ENCODE measurements around the gene PDLIM3. TPM values are rescaled to one million over a fixed set of nuclear protein-coding genes. Genes with fewer than 3 reads are reported as not detected.

PDLIM3 gene
- total and polyA plus RNA-seq, 9 of the 15 experiments (the other 6 are each of a cell fraction or from before 2014, with no cell fraction given), result 0.06 TPM; not detected in 8

DNA sequence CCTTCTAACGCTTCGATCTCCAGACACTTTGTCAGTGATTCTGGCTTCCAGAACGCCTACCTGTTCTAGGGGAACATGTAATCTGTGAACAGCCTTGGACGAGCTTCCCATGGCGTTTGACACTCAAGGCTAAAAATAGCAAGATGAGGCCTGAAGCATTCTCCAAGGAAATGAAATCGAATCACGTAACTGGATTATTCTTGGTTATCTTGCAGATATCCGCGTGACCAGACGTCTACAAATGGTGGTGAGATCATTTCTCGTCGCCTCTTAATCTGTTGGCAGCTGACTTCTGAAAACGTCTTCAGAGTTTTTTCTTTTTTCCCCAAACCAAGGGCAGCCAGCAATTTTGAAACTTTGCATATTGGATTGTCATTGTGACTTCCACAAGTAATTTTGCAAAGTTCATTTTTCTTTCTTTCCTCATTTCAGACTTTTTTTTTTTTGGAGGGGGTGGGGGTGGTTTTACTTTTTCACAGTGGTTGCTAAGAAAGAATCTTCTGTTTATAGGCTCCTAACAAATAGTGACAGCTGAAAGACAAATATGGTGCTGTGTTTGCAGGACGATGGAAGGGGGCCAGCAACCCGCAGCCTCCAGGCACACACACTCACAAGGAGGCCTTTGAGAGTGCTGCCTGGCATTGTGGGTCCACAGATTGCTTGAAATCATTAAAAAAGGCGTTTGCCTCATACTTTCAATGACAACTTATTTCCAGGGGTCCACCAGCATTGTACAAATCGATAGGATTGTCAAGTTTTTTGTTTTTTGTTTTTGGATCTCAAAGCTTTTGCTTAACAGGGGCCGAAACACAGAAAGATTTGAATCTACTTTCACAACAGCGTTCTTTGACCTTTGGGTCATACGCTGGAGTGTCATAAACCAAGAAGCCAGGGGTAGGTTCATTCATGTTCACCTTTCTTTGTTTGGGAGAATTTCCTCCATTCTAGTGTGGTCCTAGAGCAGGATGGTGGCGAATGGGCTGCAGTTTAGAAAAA is 32.4 kb upstream of the PDLIM3 start (continued):
- TF ChIP-seq NR2C2 (CRISPR knock-in tag; IDR thresholded peaks at IDR 0.05) (no peak), NR2C2 (tag; IDR thresholded peaks at IDR 0.05) (peak; percentile 45; the same call in 1 of the 2 replicates), ZNF699 (CRISPR knock-in tag; IDR thresholded peaks at IDR 0.05; ENCODE audit: insufficient replicate concordance) (no peak), JUN (IDR thresholded peaks at IDR 0.05; ENCODE audit: borderline replicate concordance, low read depth, low read length) (0 out of 2 replicates have a peak, but pooled peaks have one; percentile 8), JUN (CRISPR knock-in tag; IDR thresholded peaks at IDR 0.05; ENCODE audit: borderline replicate concordance) (no peak), MEF2A (IDR thresholded peaks at IDR 0.05; ENCODE audit: control insufficient read depth, low read depth, low read length) (0 out of 2 replicates have a peak, but pooled peaks have one; percentile 15)

DNA sequence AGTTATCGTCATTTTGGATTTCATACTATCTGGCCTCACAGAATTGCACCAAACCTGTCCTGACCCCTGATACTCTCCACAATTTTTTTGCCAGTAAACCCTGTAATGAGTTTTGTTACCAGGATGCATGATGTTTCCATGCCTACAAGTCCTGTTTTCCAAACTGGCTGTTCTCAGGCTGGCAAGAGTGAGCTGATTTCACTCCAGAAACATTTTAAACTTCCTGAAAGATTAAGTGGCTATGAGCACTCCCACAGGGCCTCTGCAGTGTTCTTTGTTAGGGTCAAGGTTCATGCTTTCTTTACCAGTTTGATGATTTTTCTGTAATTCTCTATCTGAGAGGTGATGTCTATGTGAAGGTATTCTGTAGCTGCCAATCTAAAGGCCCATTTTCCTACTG is 31.7 kb upstream of the PDLIM3 start:
- ATAC-seq (peak; percentile 32; the same call in 2 of the 3 replicates), FAIRE-seq (no peak), DNase-seq (ENCODE audit: extremely low read depth in 1 of 4, low spot score in 3 of 4) (no peak)
- 76% methylated on average over 1 of the region's 1 CpG for WGBS (ENCODE audit: insufficient coverage, low coverage, missing lambda C conversion rate)
- Histone ChIP-seq H3K9ac (ENCODE audit: insufficient read depth in 1 of 2, low read depth in 2 of 2, low read length in 2 of 2) (no peak overlapping the region), H2AFZ (ENCODE audit: low read depth, low read length) (peak overlapping the region; percentile 65), H3K27me3 (ENCODE audit: control insufficient read depth in 2 of 2, insufficient read depth in 2 of 2, low read length in 2 of 2) (no peaks in the 10 kb centered on the region), H3K79me2 (ENCODE audit: control insufficient read depth, insufficient read depth, low read length) (no peaks in the 10 kb centered on the region), H3K27ac (ENCODE audit: extremely low read depth, low read depth, low read length) (no peak overlapping the region), H4K20me1 (replicated peaks; ENCODE audit: control insufficient read depth, insufficient read depth, low read length) (no peaks in the 10 kb centered on the region), H3K4me2 (ENCODE audit: insufficient read depth, low read length) (no peak overlapping the region), H3K4me1 (replicated peaks in 1 of 2; ENCODE audit: control insufficient read depth in 2 of 2, insufficient read depth in 2 of 2, low read length in 2 of 2) (peaks cover 0 to 15% of the 10 kb centered on the region in 2 experiments; a peak in 4 of 5 replicates), H3K9me1 (ENCODE audit: control insufficient read depth, insufficient read depth, low read length) (no peaks in the 10 kb centered on the region), H3K9me3 (replicated peaks; ENCODE audit: control insufficient read depth, insufficient read depth, low read depth, low read length) (no peaks in the 10 kb centered on the region), H3K36me3 (ENCODE audit: control insufficient read depth, insufficient read depth, low read length) (no peaks in the 10 kb centered on the region), H3K4me3 (no peak overlapping the region)
- intact Hi-C loops (cut with micrococcal nuclease) (no loop called here), in situ Hi-C loops (cut with MboI) (no loop called here)
- TF ChIP-seq NR2C2 (CRISPR knock-in tag; IDR thresholded peaks at IDR 0.05), result no peak
- peak; percentile 70 for TF ChIP-seq NR2C2 (tag; IDR thresholded peaks at IDR 0.05)
- TF ChIP-seq POLR2AphosphoS5 (IDR thresholded peaks at IDR 0.05; ENCODE audit: control insufficient read depth, insufficient read depth, low read depth, low read length), result no peak
- peak; percentile 43; the same call in 1 of the 2 replicates for TF ChIP-seq NR2C1 (IDR thresholded peaks at IDR 0.05)
- TF ChIP-seq NR2C1 (tag; IDR thresholded peaks at IDR 0.05), result peak; percentile 50; the same call in 1 of the 2 replicates
- no peak for TF ChIP-seq ZNF699 (CRISPR knock-in tag; IDR thresholded peaks at IDR 0.05; ENCODE audit: insufficient replicate concordance)
- no peak for TF ChIP-seq ZNF696 (CRISPR knock-in tag; conservative IDR thresholded peaks at IDR 0.05)
- 0 out of 2 replicates have a peak, but pooled peaks have one; percentile 8 for TF ChIP-seq RFX1 (IDR thresholded peaks at IDR 0.05)
- no peak for TF ChIP-seq JUN (IDR thresholded peaks at IDR 0.05; ENCODE audit: borderline replicate concordance, low read depth, low read length)
- no peak for TF ChIP-seq JUN (CRISPR knock-in tag; IDR thresholded peaks at IDR 0.05; ENCODE audit: borderline replicate concordance)
- no TSS peak for BruUV-seq (replicated peaks)
- CTCF ChIA-PET (ENCODE audit: low intra/inter-chr PET ratio), result no interaction called here
- POLR2A ChIA-PET, result no interaction called here

Data from K562 (cell line).